Smooth muscle cell (in vitro differentiated cells): ENCODE measurements around the gene ARL16. TPM values are rescaled to one million over a fixed set of nuclear protein-coding genes. Genes with fewer than 3 reads are reported as not detected.

ENCODE experiments used
- DNase-seq: peaks from one replicate; lab custom pipeline; 2025; ENCODE audit not compliant: unreplicated experiment; lab: John Stamatoyannopoulos, UW
- H2AFZ ChIP-seq: fragments of 200-600 bp; sonication (generic); 2 replicates; pipeline ENCODE4 v1.6.0; 2016; ENCODE audit warnings: antibody characterized with exemption, low read depth, mild to moderate bottlenecking
- H3F3A ChIP-seq: fragments of 200-600 bp; sonication (generic); 2 replicates; pipeline ENCODE4 v1.6.0; 2017; ENCODE audit warnings: antibody characterized with exemption, low read depth
- H3K27ac ChIP-seq: fragments of 200-600 bp; sonication (generic); 2 replicates; pipeline ENCODE4 v1.5.1; 2016; ENCODE audit warnings: low read depth, mild to moderate bottlenecking
- H3K27me3 ChIP-seq: fragments of 200-600 bp; sonication (generic); 2 replicates; pipeline ENCODE4 v1.6.1; 2016; ENCODE audit warnings: low read depth, mild to moderate bottlenecking
- H3K36me3 ChIP-seq: fragments of 200-600 bp; sonication (generic); 2 replicates; pipeline ENCODE4 v1.5.1; 2016; ENCODE audit warnings: low read depth
- H3K4me1 ChIP-seq: fragments of 200-600 bp; sonication (generic); 2 replicates; pipeline ENCODE4 v1.5.1; 2016; ENCODE audit warnings: low read depth
- H3K4me2 ChIP-seq: fragments of 200-600 bp; sonication (generic); 2 replicates; pipeline ENCODE4 v1.6.0; 2016; ENCODE audit warnings: mild to moderate bottlenecking
- H3K4me3 ChIP-seq: fragments of 200-600 bp; sonication (generic); 2 replicates; pipeline ENCODE4 v1.5.1; 2016; ENCODE audit warnings: mild to moderate bottlenecking
- H3K79me2 ChIP-seq: fragments of 200-600 bp; sonication (generic); 2 replicates; pipeline ENCODE4 v1.6.0; 2016; ENCODE audit warnings: low read depth, mild to moderate bottlenecking
- H3K9ac ChIP-seq: fragments of 200-600 bp; sonication (generic); 2 replicates; pipeline ENCODE4 v1.6.0; 2016; ENCODE audit warnings: low read depth
- H3K9me3 ChIP-seq: fragments of 200-600 bp; sonication (generic); replicated peaks from 2 replicates; pipeline ENCODE4 v1.5.1; 2016; ENCODE audit warnings: low read depth
- H4K20me1 ChIP-seq: fragments of 200-600 bp; sonication (generic); 2 replicates; pipeline ENCODE4 v1.6.0; 2016; ENCODE audit warnings: low read depth
- CTCF ChIP-seq: fragments of 200-600 bp; sonication (generic); IDR thresholded peaks from 2 replicates; pipeline ENCODE4 v1.5.1; 2017; ENCODE audit warnings: borderline replicate concordance, mild to moderate bottlenecking, antibody characterized with exemption; ENCODE audit not compliant: insufficient read depth, poor library complexity, severe bottlenecking
- WGBS: methylation state at CpG from one replicate; pipeline ENCODE4 v1.1.7; 2016; ENCODE audit warnings: low lambda C conversion rate; 5-methylcytosine and 5-hydroxymethylcytosine counted together
- polyA plus RNA-seq: library from polyadenylated mRNA; unstranded; fragments of >200 nt; fragmentation: Nextera tagmentation; extraction: Ambion mirVana; gene quantifications from 2 replicates; pipeline ENCODE4 v1.2.1, GENCODE V29; 2016
- total RNA-seq: library from RNA; depleted of rRNA; stranded (reverse); fragments of >200 nt; gene quantifications from 2 replicates; pipeline ENCODE4 v1.2.3, GENCODE V29; 2014

Gene ARL16
- total and polyA plus RNA-seq, 2 experiments from 2014 or later, result 22.3 to 62.1 TPM

GRCh38 chr17:81700353-81701287 lies 17.0 kb upstream of the ARL16 start:
- no peak for DNase-seq
- no peak overlapping the region for H2AFZ ChIP-seq
- H3K27me3 ChIP-seq, result no peaks in the 10 kb centered on the region
- H3K36me3 ChIP-seq, result no peaks in the 10 kb centered on the region
- no peak overlapping the region for H3K27ac ChIP-seq
- H3K4me2 ChIP-seq, result no peak overlapping the region
- peaks cover 3% of the 10 kb centered on the region for H3F3A ChIP-seq
- peaks cover 16% of the 10 kb centered on the region for H3K4me1 ChIP-seq
- no peak for TF ChIP-seq CTCF
- H3K4me3 ChIP-seq, result no peak overlapping the region
- peaks cover 72% of the 10 kb centered on the region for H3K79me2 ChIP-seq
- WGBS, result 94% methylated on average over 24 of the region's 25 CpGs
- peaks cover 39% of the 10 kb centered on the region for H4K20me1 ChIP-seq
- H3K9ac ChIP-seq, result no peak overlapping the region
- H3K9me3 ChIP-seq, result no peaks in the 10 kb centered on the region

- TF ChIP-seq CTCF, result no peak
- Histone ChIP-seq H3K4me1 (peaks cover 9% of the 10 kb centered on the region), H2AFZ (no peak overlapping the region), H3K4me3 (no peak overlapping the region), H3K36me3 (no peaks in the 10 kb centered on the region), H3K27me3 (no peaks in the 10 kb centered on the region), H3K4me2 (no peak overlapping the region), H3K79me2 (peaks cover 50% of the 10 kb centered on the region), H3K27ac (no peak overlapping the region), H3K9me3 (no peaks in the 10 kb centered on the region), H4K20me1 (peaks cover 56% of the 10 kb centered on the region), H3F3A (peaks cover 3% of the 10 kb centered on the region), H3K9ac (no peak overlapping the region)
- no peak for DNase-seq
- 93% methylated on average over 25 of the region's 25 CpGs for WGBS
These were observed 13.9 kb upstream of the ARL16 start for GRCh38 chr17:81697261-81698044.

GRCh38 chr17:81696218-81696941 lies 12.8 kb upstream of the ARL16 start:
- no peak for TF ChIP-seq CTCF

More at GRCh38 chr17:81696218-81696941, 12.8 kb upstream of the ARL16 start:
- Histone ChIP-seq H3K4me1 (no peaks in the 10 kb centered on the region), H3K4me3 (no peak overlapping the region), H2AFZ (no peak overlapping the region), H3K9ac (no peak overlapping the region), H4K20me1 (peaks cover 56% of the 10 kb centered on the region), H3K9me3 (no peaks in the 10 kb centered on the region), H3K79me2 (peaks cover 40% of the 10 kb centered on the region), H3K4me2 (no peak overlapping the region), H3F3A (peaks cover 3% of the 10 kb centered on the region), H3K27me3 (no peaks in the 10 kb centered on the region), H3K27ac (no peak overlapping the region), H3K36me3 (no peaks in the 10 kb centered on the region)
- DNase-seq, result no peak
- WGBS, result 98% methylated on average over 32 of the region's 40 CpGs
